GM21723 (cell line): ENCODE data around the gene LDB2.

Source experiments
- ATAC-seq: cut with Tn5 transposase; IDR thresholded peaks from one replicate; pipeline ENCODE4 v1.9.1; 2021; ENCODE audit warnings: mild to moderate bottlenecking, moderate library complexity; ENCODE audit not compliant: unreplicated experiment

LDB2 gene

DNA sequence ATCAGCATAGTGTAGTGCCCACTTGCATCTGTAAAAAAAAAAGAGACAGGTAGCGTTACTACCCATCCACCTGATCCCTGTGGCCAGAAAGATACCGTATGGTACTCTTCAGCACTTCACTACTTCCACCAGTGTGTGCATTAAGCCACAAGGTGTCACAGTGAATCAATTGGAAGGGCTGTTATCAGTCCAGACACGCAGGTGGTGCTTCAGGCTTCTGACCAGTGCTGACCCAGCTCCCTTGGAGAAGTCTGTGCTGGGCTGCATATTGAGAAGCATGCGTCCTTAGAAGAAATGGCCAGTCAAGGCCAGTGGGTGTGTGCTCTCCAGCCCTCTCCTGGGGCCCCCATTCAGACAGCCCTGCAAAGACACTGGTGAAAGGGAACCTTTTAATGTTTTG, 10.6 kb downstream of the LDB2 start:
- ATAC-seq = no peak

- ATAC-seq = no peak
Measured at GRCh38 chr4:16884673-16885460, 13.6 kb downstream of the LDB2 start.

DNA sequence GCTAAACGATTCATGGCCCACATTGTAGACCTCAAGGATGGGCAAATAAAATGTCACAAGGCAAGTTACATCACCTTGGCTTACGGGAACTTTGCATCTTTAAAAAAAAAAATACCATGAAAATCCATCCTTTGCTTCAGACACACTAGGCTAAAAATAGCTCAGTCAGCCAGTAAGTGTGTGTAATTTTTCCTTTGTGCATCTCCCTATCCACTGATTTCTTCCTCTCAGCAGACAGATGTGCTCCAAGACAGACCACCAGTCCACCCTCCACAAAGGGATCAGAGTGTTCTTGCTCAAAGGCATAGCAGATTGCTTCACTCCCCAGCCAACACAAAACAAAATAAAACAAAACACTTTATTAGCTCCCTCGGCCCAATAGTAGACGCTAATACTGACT, 14.6 kb downstream of the LDB2 start:
- no peak for ATAC-seq

DNA sequence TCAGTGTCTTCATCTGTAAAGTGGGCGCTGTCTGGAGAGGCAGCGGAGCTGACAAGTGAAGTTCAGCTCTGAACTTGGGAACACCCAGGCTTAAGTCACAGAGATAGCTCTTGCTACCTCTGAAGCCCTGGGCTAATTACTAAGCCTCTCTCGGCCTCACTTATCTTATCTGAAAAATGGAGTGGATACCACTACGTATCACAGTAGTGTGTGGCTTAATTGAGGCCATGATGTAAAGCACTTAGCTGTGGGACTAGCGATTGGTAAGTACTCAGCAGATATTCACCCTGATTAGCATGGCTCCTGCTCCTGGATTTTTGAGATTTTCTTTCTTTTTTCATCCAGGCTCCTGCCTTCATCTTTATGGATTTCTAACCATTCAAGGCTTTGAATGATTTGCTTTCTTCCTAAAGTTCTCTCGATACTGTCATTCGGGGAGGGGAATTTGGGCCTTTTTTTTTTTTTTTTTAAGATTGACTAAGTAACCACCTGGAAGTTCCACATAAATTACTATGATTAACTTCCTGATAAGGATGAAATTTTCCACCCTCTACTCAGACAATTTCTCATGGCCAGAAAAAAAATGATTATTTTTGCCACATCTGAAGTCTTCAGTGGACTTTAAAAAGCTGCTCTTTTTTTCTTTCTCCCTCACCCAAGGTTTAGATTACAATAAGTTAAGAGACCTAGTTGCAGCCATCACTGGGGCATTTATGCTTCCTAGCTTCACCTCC, 17.1 kb downstream of the LDB2 start:
- no peak for ATAC-seq

DNA sequence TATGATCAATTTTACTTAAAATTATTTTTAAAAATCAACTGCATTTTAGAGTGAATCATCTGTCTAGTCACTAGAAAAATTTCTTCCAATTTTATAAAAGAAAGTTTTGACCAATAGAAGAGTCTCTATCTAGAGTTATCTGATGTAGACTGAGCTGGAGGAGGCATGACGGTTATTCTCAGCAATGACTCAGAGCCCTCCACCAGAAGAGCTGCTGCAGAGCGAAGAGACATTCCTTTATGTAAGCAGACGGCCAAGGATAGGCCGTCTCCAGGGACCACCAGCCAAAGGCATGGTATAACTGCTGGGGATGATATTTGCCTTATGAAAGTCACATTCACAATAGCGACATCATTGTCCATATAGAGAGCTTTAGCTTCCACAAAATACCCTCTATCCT, 23.0 kb downstream of the LDB2 start:
- ATAC-seq = no peak

- ATAC-seq = no peak
Measured at GRCh38 chr4:16869594-16870245, 28.7 kb downstream of the LDB2 start.

DNA sequence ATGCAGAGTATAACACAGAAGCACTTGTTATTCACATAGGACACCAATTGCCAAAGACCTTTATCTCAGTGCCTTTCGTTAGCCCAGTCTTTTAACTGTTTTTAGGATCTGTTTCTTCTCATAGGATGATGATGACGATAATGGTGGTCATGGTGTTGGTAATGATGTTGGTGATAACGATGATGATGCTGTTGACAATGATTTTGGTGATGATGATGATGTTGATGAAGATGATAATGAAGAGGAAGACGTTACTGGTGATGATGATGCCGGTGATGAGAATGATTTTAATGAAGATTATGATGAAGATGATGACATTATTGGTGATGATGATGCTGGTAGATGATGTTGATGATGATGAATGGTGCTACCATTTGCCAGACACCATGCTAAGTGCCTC, 29.8 kb downstream of the LDB2 start:
- ATAC-seq = no peak

- ATAC-seq = no peak
Measured at GRCh38 chr4:16867827-16868226, 30.6 kb downstream of the LDB2 start.

DNA sequence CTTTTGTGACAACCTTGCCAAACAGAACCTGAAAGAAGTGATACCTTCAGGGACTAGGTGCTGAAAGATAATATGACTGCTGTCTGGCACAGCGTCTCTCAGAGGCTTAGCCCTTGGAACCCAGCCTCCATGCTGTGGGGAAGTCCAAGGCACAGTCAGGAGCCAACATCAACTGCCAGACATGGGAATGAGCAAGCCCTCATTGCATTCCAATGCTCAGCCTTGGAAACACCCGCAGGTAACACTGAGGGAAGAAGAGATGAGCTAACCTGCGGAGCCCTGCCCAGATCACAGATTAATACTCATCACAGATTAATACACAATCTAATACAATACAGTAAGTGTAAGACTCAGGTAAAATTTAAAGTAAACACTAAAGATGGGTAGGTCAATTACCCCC, 31.5 kb downstream of the LDB2 start:
- no peak for ATAC-seq

GRCh38 chr4:16865897-16866283, 32.6 kb downstream of the LDB2 start:
- ATAC-seq = no peak

DNA sequence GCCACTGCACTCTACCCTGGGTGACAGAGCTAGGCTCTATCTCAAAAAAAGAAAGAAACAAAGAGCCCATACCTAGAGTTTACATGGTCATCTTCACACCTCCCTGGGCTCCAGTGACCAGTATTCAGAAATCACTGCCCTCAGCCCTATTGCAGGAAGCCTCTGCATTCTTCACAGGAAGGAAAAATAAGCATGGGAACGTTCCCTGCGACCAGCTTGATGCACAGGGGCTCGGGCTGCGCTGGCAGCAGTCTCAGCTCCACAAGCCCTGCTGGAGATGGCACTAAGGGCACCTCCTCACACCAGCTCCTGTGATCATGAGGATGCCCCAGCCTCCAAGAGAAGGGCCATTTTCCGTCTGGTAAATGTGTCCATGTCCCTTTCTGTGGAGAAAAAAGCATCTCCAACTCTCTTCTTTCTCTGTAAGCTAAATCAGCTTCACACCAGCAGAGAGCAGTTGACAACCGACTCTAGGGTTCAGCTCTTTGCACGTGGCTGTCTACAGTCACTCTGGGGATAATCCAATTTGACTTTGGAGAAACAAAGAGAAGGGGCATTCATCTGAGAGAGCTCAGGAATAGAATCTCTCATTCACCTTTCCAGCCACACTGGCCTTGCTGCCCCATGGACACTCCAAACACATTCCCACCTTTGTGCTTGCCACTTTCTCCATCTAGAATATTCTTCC, 33.1 kb downstream of the LDB2 start:
- no peak for ATAC-seq

GRCh38 chr4:16864199-16864598, 34.2 kb downstream of the LDB2 start:
- ATAC-seq = no peak

GRCh38 chr4:16862697-16863096, 35.7 kb downstream of the LDB2 start:
- ATAC-seq = no peak

GRCh38 chr4:16860516-16860915, 37.9 kb downstream of the LDB2 start:
- ATAC-seq = no peak

DNA sequence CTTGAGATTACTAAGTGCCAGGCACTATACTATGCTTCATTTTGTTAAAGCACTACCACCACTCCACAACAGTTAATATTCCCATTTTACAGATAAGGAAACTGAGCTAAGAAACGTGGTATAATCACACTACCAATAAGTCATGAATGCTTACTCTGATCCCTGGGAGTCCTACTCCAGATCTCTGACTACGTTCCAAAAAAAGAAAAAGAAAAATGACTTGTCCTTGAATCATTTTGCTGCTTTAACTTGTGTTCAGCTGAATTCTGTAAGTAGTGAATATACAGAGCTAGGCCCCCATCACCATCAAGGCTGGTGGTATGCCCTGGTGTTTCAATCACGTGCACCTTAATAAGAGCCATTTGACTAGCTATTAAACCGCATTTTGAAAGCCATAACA, 39.4 kb downstream of the LDB2 start:
- no peak for ATAC-seq

- no peak for ATAC-seq
Measured at GRCh38 chr4:16858275-16858752, 40.1 kb downstream of the LDB2 start.

DNA sequence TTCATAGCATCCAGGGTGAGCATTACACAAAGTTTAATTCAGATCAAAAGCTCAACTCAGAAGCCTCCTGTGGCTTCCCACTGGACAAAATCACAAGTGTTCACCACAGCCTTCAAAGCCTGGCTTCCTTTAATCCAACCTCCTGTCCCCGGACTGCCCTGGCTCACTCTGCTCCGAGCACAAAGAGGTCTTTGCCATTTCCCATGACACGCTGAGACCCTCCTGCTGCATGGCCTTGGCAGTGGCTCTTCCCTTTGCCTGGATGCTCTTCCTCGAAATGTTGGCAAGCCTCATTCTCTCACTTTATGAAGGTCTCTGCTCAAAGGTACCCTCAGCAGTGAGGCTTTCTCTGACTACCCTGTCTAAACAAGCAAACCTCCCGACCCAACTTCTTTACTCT, 41.0 kb downstream of the LDB2 start:
- no peak for ATAC-seq

GRCh38 chr4:16853640-16854039, 44.8 kb downstream of the LDB2 start:
- no peak for ATAC-seq

DNA sequence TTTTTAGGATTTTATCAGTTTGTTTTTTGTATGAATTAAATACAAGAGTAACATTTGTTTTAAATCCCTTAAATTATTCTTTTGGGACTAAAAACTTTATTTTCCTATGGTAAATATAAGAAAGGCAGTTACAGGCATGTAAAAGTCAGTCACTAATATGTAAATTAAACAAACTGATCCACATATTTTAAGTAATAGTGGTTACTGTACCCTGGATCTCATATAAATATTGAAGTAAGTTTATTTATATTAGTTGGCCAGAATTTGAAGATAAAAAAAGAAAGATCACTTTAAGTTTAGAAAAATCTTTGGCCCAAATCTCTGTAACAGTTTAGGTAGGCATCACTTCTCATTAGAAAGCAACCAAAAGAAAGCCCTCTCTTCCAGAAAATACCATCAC, 45.8 kb downstream of the LDB2 start:
- ATAC-seq = no peak

- ATAC-seq = no peak
Measured at GRCh38 chr4:16852228-16852627, 46.2 kb downstream of the LDB2 start.

GRCh38 chr4:16846540-16847117, 51.8 kb downstream of the LDB2 start:
- no peak for ATAC-seq
